Nephron progenitor cell (in vitro differentiated cells): Measurements from ENCODE around the gene NRSN2.
"Not testable (repeated sequence)": the region's sequence is repeated elsewhere in the genome, so short reads cannot be mapped to it uniquely, and the experiment has no call there.

ENCODE experiments used
- DNase-seq: peaks from one replicate; pipeline ENCODE4 v3.0.0; 2021
- H3K27ac Mint-ChIP-seq: 2 replicates; pipeline ENCODE4 v1.8.0; 2021; ENCODE audit warnings: mild to moderate bottlenecking, moderate library complexity, mixed read lengths
- H3K27me3 Mint-ChIP-seq: 2 replicates; pipeline ENCODE4 v1.8.0; 2021; ENCODE audit warnings: mild to moderate bottlenecking, low read depth, mixed read lengths; ENCODE audit not compliant: poor library complexity
- H3K36me3 Mint-ChIP-seq: 2 replicates; pipeline ENCODE4 v1.8.0; 2021; ENCODE audit warnings: low read depth, mixed read lengths
- H3K4me1 Mint-ChIP-seq: 2 replicates; pipeline ENCODE4 v1.8.0; 2021; ENCODE audit warnings: mixed read lengths
- H3K4me3 Mint-ChIP-seq: 2 replicates; pipeline ENCODE4 v1.8.0; 2021; ENCODE audit warnings: mild to moderate bottlenecking, moderate library complexity, mixed read lengths
- H3K9me3 Mint-ChIP-seq: 2 replicates; pipeline ENCODE4 v1.8.0; 2021; ENCODE audit warnings: mild to moderate bottlenecking, moderate library complexity, mixed read lengths
- CTCF ChIP-seq: fragments of 200-600 bp; sonication (generic); IDR thresholded peaks from 2 replicates; pipeline ENCODE4 v1.5.0; 2021; ENCODE audit warnings: antibody characterized with exemption

The NRSN2 gene

GRCh38 chr20:382291-383115 is 35.6 kb downstream of the NRSN2 start:
- DNase-seq = no peak
- H3K27me3 Mint-ChIP-seq = peaks cover 45% of the 10 kb centered on the region

GRCh38 chr20:383889-384288 is 37.0 kb downstream of the NRSN2 start:
- no peak for TF ChIP-seq CTCF
- peaks cover 6% of the 10 kb centered on the region for H3K36me3 Mint-ChIP-seq
- no peaks in the 10 kb centered on the region for H3K9me3 Mint-ChIP-seq
- H3K27ac Mint-ChIP-seq = no peak overlapping the region
- H3K27me3 Mint-ChIP-seq = peaks cover 44% of the 10 kb centered on the region
- H3K4me1 Mint-ChIP-seq = no peaks in the 10 kb centered on the region
- DNase-seq = no peak
- peak overlapping the region; percentile 1 for H3K4me3 Mint-ChIP-seq

More at GRCh38 chr20:382291-383115, 35.6 kb downstream of the NRSN2 start:
- Mint-ChIP-seq H3K4me1 (no peaks in the 10 kb centered on the region), H3K4me3 (peak overlapping the region; percentile 76), H3K36me3 (no peaks in the 10 kb centered on the region), H3K9me3 (no peaks in the 10 kb centered on the region), H3K27ac (no peak overlapping the region)
- no peak for TF ChIP-seq CTCF

- Mint-ChIP-seq H3K27me3 (peaks cover 40% of the 10 kb centered on the region), H3K9me3 (no peaks in the 10 kb centered on the region), H3K36me3 (peaks cover 6% of the 10 kb centered on the region), H3K4me3 (no peak overlapping the region), H3K27ac (no peak overlapping the region), H3K4me1 (no peaks in the 10 kb centered on the region)
- no peak for TF ChIP-seq CTCF
- no peak for DNase-seq
These were observed 37.8 kb downstream of the NRSN2 start for GRCh38 chr20:384723-385122.

- H3K4me3 Mint-ChIP-seq = no peak overlapping the region
- no peaks in the 10 kb centered on the region for H3K4me1 Mint-ChIP-seq
- H3K9me3 Mint-ChIP-seq = no peaks in the 10 kb centered on the region
These were observed 38.5 kb downstream of the NRSN2 start for GRCh38 chr20:385448-385847.

GRCh38 chr20:386634-387033 is 39.7 kb downstream of the NRSN2 start:
- H3K27me3 Mint-ChIP-seq = peaks cover 30% of the 10 kb centered on the region
- H3K4me3 Mint-ChIP-seq, H3K27ac Mint-ChIP-seq: not testable (repeated sequence)

More at GRCh38 chr20:385448-385847, 38.5 kb downstream of the NRSN2 start:
- TF ChIP-seq CTCF = no peak
- DNase-seq = no peak
- Mint-ChIP-seq H3K27ac (no peak overlapping the region), H3K27me3 (peaks cover 39% of the 10 kb centered on the region), H3K36me3 (peaks cover 6% of the 10 kb centered on the region)

GRCh38 chr20:387520-387919 is 40.6 kb downstream of the NRSN2 start:
- DNase-seq = no peak
- H3K4me3 Mint-ChIP-seq = no peak overlapping the region
- peaks cover 23% of the 10 kb centered on the region for H3K27me3 Mint-ChIP-seq
- H3K36me3 Mint-ChIP-seq = peaks cover 6% of the 10 kb centered on the region
- H3K4me1 Mint-ChIP-seq = no peaks in the 10 kb centered on the region
- H3K27ac Mint-ChIP-seq = no peak overlapping the region
- no peak for TF ChIP-seq CTCF
- H3K9me3 Mint-ChIP-seq = no peaks in the 10 kb centered on the region

More at GRCh38 chr20:386634-387033, 39.7 kb downstream of the NRSN2 start:
- not testable (repeated sequence) for DNase-seq, H3K36me3 Mint-ChIP-seq, H3K4me1 Mint-ChIP-seq, H3K9me3 Mint-ChIP-seq
